Measurements from ENCODE around the gene SMIM14.
"Not testable (repeated sequence)": the region's sequence is repeated elsewhere in the genome, so short reads cannot be mapped to it uniquely, and the experiment has no call there.

The SMIM14 gene

DNA sequence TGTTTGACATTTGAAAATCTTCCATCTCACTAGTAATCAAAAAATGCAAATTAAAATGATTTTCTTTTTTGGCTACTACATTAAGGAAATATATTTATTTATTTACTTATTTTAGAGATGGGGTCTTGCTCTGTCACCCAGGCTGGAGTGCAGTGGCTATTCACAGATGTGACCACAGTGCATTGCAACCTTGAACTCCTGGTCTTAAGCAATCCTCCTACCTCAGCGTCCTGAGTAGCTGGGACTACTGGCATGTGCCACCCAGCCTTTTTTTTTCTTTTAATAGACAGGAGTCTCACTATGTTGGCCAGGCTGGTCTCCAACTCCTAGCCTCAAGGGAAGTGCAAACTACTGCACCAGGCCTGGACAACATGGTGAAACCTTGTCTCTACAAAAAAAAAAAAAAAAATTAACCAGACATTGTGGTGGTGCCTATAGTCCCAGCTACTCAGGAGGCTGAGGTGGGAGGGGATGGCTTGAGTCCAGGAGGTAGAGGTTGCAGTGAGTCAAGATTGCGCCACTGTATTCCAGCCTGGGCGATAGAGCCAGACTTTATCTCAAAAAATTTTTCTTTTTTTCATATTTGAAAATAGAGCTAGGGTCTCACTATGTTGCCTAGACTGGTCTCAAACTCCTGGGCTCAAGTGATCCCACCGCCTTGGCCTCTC is 4.4 kb upstream of the SMIM14 start:
- no peak for DNase-seq

DNA sequence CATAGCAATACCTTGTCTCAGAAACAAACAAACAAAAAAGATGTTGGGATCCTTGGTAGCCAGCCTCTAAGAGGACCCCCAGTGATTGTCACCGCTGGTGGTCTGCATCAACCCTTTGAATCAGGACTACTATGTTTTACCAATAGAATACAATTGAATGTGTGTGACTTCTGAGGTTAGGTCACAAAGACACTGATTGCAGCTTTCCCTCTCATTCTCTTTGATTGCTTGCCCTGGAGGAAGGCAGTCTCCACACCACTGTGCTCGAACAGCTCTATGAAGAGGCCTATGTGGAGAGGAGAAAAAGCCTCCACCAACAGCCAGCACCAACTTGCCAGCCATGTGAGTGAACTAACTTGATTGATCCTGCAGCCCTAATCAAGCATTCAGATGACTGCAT is 2.8 kb upstream of the SMIM14 start:
- no peak for DNase-seq

DNA sequence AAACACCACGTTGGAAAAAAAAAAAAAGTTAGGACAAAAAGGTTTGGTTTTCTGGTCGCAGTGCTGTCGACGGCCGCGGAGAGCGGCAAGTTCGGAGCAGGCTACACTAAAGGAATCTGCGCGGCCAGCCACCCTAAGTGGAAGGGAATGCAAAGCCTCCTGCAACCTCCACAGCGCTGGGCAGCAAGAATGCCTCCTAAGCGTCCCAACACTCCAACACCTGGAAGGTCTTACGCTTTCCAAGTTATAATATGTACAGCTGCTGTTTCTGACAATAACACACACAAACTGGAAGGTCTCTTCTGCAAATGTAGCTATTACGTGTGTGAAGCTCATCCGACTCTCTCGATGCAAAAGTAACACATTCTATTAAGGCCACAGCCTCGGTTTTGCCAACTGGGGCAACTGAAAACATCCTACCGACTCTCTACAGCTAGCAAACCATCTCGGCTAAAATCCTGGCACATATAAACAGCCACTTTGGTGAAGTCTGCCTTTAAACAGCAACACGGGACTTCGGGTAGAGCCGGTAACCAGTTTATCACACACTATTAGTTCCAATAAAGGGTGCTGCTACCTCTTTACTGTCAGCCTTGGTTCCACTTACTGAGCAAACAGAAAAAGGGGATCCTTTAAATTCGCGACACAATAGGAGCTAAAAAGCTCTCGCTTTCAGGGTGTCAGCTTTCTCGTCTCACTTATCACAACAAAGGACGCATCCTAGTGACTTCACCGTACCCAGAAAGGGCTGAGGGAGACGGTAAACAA is 895 bp downstream of the SMIM14 start:
- DNase-seq: no peak

DNA sequence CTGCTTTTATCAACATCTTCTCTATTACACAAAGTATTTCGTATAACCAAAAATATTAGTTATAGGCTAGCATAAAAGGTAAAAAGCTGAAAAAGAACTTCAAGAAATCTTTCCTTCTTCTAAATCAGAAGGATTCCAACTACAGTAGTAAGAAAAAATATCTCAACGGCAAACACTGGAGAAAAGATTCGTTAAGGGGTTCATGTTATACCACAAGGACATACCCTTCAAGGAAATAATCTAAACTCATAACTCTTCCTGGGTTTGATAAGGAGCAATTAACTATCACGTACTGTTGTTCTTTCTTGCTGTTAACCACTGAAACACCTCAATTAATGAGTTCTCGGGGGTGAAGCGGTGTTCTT is 1.5 kb downstream of the SMIM14 start:
- DNase-seq: no peak

DNA sequence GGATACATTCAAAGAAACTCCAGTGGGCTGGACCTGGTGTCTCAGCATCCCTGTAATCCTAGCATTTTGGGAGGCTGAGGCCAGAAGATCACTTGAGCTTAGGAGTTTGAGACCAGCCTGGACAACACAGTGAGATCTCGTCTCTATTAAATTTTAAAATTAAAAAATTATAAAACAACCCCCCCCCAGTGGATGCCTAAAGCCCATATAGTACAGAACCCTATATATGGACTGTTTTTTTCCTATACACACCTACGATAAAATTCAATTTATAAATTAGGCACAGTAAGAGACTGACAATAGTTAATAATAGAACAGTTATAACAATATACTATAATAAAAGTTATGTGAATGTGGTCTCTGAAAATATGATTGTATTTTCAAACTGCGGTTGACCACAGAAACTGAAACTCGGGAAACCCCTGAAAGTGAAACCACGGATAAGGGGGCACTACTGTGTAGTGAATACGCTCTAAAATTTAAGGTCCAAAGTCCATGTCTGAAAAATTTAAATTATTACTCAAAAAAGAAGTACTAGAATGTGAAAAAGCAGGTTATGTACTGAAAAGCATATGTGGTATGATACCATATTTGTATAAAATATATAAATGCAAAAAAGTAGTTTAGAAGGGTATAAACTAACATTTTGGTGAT is 2.0 kb downstream of the SMIM14 start:
- no peak for DNase-seq

DNA sequence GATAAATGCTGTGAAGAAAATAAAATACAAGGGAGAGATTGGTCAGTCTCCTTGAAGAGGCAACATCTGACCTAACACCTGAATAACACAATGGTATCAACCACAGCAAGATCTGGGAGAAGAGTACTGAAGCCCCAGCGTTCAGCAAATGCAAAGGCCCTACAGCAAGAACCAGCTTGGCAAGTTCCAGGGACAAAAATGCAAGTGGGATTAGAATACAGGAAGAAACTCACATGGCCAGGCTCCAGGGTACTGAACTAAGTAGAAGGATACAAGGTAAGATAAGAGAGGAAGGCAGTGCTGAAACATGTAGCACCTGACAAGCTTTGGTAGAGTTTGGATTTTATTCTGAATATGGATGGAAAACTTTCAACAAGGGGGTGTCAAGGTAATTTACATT is 3.6 kb downstream of the SMIM14 start:
- no peak for DNase-seq

DNA sequence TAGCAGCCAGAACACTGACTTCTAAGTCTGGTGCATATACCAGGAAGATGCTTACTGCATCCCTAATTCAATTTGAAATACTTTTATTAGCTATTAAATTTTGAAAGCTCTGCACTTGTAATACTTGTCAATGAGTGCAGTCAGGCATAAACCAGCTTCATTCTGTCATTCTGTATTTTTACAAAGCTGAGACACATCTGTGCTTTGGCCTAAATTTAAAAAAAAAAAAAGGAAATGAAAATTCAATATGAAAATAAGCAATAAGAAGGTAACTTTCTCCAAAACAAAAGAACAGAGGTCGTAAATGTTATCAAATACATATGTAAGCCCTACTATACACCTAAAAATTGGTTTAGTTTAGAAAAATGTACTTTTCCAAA is 7.0 kb downstream of the SMIM14 start:
- no peak for DNase-seq

DNA sequence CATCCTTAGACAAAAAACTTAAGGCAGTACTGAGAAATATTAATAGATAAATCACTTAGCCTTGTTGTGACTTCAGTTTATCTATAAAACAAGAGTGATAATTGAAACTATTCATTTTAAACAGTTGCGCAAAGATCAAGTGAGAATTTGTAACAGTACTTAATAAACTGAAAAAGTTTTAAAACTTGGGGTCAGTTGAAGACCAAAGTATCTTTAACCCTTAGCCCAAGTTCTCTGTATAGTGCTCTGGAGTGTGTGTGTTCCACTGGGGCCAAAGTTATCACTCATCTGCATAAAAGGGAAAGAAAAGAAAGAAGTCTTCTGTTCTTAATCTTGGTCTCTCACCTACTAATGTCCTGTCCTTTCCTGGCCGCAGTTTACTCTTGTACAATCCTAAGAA is 11.3 kb downstream of the SMIM14 start:
- no peak for DNase-seq

DNA sequence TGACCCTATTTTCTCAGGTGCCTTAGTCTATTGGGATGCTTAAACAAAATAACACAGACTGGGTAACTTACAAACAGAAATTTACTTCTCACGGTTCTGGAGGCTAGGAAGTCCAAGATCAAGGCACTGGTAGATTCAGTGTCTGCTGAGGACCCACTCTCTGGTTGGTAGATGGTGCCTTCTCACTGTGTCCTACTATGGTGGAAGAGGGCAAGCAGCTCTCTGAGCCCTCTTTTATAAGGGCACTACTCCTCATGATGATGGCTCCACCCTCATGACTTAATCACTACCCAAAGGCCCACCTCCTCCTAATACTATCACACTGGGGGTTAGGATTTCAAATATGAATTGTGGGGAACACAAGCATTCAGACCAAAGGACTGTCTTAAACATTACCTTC is 11.8 kb downstream of the SMIM14 start:
- DNase-seq: no peak

DNA sequence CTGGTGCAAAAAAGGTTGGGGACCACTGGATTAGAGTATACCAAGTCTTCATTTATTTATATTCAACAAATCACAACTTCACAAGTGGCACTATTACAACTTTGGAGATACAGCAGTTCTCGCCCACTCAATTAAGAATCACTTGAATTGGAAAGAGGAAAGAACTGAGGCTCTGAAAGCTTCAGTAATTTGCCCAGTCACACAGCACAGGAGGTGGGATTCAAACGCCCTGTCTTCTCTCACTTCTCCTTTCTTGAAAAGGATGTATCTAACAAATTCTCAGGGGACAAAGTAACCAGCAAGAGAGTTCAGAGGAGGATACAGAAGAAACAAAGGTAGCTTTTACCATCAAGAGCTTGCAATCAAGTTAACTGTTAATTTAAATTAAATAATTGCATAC is 12.4 kb downstream of the SMIM14 start:
- DNase-seq: no peak

DNA sequence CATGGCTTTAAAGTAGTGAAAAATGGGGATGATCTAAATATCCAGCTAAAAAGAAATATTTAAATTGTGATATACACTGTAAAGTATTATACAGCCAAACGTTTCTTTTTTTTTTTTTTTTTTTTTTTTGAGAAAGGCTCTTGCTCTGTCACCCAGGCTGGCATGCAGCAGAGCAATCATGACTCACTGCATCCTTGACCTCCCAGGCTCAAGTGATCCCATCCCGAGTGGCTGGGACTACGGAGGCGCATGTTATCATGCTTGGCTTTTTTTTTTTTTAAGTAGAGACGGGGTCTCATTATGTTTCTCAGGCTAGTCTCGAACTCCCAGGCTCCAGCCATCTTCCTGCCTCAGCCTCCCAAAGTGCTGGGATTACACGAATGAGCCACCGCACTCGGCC is 17.1 kb downstream of the SMIM14 start:
- no peak for DNase-seq

DNA sequence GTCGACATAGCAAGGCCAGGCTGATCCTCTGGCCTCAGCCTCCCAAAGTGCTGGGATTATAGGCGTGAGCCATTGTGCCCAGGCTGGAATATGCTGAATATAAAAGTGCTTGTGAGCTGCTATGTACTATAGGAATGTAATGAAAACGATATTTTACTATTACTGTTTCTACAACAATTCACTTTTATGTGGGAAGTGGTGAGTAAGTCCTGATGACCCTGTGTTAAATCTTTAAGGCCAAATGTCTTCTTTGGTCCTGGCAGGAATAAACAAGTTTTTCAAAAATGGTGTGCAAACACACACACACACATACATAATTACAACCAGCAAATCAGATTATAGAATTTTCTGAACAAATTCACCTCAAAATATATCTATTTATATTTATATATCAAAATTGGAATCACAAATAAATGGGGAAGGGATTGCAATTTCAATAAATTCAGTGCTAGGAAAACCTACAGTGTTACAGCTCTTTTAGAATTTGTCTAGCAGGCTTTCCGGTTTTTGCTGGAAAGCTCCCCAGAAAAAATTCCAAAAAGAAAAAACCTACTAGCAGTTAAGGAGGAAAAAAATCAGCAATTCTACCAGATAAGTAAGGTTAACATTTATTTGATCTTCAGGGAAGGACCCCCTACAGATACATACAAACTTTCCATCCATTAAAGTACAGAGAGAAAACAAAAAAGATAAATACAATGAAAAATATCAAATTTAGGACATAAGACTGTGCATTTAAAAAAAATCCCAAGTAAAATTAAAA is 17.9 kb downstream of the SMIM14 start:
- no peak for DNase-seq

DNA sequence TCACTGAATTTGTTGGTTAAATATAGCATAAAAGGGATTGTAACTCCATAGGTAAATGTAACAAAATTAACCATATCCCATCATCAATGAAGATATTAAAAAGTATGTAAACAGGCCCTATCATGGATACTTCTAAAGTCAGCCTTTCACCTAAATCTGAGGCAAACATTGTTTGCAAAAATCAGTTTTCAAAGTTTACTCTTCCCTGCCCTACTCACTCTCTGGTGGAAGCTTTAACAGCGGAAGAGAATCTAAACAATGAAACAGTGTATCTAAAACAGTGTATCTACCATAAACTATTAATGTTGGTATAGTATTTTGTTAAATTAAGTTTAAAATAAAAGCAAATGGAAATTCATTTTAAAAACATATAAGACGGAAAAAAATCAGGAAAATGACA is 21.1 kb downstream of the SMIM14 start:
- no peak for DNase-seq

DNA sequence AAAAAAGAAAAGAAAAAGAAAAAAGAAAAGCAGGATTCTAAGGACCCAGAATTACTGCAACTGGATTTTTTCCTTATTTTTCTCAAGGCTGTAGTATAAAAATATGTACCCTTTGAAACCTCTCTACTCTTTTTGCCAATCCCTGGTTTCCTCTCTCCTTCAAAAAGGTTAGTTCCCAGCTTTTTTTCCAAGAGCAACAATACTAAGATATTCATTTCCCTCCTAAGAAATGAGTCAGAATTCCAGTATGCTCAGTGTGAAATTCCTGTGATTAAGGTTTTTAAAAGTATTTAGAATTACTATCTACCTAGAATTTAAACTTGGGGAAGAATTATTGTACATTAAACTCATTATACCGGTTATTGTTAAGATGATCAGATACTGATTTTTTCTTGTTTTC is 22.0 kb downstream of the SMIM14 start:
- DNase-seq: no peak

DNA sequence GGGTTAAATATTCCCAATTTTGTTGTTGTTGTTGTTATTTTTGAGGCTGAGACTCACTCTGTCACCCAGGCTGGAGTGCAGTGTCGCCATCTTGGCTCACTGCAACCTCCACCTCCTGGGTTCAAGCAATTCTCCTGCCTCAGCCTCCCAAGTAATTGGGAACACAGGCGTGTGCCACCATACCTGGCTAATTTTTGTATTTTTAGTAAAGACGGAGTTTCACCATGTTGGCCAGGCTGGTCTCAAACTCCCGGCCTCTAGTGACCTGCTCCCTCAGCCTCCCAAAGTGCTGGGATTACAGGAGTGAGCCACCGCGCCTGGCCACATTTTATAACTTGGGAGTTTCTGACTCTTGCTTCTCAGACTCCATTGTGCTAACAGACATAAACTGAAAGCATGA is 22.6 kb downstream of the SMIM14 start:
- DNase-seq: not testable (repeated sequence)

DNA sequence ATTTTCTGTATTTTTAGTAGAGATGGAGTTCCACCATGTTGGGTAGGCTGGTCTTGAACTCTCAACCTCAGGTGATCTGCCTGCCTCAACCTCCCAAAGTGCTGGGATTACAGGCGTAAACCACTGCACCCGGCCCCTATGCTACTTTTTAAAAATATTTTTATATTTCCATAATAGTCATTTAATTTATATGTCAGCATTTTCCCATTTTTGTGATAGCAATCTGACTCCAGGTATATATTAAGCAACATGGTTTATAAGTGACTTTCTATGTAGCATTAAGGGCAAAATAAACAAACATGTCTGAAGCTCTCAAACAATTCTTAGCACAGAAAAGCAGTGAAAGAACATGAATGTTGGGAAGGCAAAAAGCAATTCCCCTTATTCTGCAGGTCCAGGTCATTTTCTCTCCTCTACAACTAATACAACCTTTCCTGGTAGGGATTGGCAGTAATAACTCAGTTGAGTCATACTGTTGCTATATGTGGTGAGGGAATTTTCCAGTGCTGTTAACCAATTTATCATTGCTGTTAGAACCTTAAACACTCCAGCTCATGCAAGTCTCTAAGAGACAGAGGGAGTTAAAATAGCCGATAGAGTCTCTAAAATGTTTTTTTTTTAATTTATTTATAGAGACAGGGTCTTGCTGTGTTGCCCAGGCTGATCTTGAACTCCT is 24.0 kb downstream of the SMIM14 start:
- DNase-seq: no peak

DNA sequence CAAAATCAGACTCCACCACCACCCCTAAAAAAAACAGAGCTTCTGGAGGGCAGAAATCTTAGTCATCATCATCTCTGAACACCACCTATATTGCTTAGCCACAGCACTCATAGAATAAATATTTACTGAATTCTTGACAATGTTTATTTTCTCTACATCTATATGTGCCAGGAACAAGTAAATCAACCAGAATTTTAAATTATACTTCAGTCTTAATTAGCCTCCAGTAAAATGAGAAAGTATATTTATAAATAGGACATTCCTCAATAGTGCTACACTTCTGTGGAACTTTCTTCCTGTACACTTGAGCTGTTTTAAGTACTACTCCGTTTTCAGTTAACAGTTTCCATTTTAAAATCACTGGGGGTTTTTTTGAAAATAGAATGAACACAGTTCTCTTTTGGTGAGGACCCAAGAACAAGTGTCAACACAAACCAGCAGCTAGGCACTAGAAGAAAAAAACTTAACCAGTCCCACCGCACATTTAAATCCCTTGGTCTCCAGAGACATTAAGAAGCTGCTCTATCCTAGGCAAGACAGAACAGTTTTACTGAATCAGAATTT is 25.5 kb downstream of the SMIM14 start:
- no peak for DNase-seq

DNA sequence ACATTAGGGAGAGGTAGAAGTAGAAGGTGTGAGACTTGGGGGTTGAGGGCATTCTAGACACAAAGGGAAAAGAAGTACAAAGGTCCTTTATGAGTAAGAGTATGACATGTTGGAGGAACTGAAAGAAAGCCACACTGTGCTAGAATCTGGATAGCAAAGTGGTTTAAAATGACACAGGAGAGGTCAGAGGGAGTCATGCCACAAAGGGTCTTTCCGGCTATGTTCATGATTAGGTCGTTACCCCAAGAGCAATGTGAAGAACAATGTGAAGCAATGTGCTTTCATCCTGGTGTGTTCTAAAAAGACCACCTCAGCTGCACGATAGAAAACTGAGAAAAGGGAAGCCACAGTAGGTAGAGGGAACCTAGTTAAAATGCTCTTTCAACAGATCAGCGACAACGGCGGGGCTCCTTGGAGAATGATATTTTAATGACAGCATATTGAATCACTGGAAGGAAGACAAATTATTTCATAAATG is 29.2 kb downstream of the SMIM14 start:
- DNase-seq: no peak

DNA sequence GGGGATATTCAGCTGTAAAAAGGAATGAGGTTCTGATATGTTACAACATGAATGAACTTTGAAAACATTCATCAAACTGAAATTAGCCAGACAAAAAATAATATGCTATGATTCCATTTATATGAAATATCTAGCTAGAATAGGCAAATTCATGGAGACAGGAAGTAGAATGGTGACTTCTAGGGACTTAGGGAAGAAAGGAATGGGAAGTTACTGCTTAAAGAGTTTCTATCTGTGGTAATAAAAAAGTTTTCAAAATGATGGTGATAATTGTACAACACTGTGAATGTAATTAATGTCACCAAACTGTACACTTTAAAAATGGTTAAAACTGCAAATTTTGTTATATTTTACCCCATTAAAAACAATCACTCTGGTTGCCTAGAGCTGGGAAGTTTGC is 30.2 kb downstream of the SMIM14 start:
- DNase-seq: no peak

DNA sequence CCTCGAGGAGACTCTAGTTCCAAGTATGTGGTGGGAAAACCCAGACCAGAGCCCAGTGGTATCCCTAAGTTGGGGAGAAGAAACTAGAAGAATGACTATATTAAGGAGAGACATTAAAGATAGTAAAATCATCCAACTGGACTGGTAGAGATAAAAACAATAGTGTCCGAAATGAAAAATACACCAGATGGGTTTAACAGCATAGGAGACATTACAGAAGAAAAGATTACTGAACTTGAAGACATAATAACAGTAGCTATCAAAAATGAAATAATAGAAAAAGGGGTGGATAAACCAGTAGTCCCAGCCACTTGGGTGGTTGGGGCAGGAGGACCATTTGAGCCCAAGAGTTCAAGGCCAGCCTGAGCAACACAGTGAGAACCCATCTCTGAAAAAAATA is 31.9 kb downstream of the SMIM14 start:
- no peak for DNase-seq

DNA sequence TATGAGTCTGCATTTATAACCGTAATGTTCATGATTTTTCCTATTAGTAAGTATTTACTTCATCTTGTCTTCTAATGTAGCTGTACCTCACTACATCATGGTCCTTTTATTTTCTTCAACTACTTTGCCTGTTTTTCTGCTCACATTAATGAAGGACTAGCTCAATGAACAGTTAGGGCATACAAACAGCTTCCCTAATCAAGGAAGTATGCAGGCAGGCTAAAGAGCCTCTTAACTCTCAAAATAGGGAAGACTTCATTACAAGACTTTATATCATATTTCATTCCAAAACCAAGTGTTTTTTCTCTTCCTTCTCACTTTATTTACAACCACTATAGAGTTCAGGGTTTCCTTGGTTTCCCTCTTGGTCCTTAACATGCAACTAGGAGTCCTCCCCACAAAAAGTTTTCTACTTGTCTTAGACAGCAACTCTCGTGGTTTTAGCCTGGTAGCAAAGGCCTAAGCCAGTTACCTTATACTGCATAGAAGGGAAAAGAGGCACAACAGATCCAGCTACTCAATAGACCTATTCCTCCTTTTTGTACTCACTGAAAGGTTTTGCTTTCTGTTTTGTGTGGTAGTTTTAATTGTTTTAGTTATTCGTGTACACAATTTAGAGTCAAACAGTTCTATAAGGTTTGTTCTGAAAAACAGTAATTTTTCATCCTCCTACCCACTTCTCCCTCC is 40.8 kb downstream of the SMIM14 start:
- DNase-seq: no peak

DNA sequence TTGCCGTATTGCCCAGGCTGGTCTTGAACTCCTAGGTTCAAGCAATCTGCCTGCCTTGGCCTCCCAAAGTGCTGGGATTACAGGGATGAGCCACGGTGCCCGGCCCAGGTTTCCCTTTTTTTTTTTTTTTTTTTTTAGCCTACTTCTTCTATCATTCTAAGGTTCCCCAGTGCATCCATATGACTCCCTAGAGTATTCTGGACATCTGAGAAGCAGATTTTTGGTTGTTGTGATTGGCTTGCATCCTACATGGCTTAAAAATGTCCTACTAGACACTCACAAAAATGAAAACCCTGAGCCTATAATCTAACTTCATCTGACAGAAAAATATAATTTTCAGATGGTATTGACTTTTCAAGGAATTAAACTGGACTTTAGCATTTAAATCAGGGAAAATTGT is 41.7 kb downstream of the SMIM14 start:
- no peak for DNase-seq

Measured in AML-193 (cell line).